ENCODE results near the gene PPP1R13B.
"Not testable (repeated sequence)": the region's sequence is repeated elsewhere in the genome, so short reads cannot be mapped to it uniquely, and the experiment has no call there.

PPP1R13B gene, protein sequence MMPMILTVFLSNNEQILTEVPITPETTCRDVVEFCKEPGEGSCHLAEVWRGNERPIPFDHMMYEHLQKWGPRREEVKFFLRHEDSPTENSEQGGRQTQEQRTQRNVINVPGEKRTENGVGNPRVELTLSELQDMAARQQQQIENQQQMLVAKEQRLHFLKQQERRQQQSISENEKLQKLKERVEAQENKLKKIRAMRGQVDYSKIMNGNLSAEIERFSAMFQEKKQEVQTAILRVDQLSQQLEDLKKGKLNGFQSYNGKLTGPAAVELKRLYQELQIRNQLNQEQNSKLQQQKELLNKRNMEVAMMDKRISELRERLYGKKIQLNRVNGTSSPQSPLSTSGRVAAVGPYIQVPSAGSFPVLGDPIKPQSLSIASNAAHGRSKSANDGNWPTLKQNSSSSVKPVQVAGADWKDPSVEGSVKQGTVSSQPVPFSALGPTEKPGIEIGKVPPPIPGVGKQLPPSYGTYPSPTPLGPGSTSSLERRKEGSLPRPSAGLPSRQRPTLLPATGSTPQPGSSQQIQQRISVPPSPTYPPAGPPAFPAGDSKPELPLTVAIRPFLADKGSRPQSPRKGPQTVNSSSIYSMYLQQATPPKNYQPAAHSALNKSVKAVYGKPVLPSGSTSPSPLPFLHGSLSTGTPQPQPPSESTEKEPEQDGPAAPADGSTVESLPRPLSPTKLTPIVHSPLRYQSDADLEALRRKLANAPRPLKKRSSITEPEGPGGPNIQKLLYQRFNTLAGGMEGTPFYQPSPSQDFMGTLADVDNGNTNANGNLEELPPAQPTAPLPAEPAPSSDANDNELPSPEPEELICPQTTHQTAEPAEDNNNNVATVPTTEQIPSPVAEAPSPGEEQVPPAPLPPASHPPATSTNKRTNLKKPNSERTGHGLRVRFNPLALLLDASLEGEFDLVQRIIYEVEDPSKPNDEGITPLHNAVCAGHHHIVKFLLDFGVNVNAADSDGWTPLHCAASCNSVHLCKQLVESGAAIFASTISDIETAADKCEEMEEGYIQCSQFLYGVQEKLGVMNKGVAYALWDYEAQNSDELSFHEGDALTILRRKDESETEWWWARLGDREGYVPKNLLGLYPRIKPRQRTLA

DNA sequence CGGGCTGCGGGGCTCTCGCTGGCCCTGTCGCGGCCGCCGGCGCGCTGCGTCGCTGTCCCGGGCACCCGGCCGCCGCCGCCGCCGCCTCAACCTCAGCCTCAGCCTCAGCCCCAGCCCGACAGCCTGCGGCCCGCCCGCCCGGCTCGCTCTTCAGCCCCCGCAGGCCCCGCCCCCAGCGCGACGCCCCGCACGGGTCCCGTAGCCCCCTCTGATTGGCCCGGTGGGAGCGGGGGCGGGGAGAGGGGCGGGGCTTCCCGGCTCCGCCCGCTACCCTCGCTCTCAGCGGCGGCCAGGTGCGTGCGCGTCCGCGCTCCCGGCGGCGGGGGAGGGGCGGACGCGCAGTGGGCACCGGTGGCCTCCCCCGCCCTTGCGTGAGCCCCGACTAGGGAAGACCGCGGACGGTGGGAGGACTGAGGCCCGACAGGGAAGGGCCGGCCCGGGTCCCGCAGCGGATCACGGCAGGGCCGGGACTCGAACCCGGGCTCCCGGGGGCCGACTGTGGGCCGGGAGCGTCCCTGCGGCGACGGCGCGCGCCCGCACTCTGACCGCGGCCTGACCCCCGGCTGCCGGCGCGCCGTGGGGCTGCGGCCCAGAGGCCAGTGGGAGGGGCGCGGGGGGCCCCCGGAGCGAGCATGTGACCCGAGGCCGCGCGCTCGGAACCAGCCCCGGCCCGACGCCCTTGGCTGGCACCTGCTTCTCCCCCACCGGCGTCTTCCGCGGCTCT, at the start of gene PPP1R13B:
Gene PPP1R13B, minus strand, starts transcription at position 125 of the 724 bp plus-strand sequence. CDS start 268 bp downstream, outside the sequence.
- DNase-seq (ENCODE audit: low read depth in 2 of 2), result peak; percentile 93 to 94

DNA sequence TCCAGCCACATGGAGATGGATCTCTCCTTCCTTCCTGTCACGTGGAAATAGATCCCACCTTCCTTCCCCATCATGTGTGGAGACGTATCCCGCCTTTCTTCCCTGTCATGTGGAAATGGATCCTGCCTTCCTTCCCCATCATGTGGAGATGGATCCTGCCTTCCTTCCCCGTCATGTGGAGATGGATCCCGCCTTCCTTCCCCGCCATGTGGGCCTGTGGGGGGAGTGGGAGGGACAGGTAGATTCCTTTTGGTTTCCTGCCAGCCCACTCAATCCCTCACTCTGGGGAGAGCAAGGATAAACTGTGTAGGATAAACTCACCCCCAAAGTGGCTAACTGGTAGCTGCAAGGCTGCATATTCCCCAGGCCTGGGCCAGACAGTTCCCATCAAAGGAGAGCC, 49.2 kb upstream of the PPP1R13B start:
- DNase-seq (ENCODE audit: low read depth in 2 of 2), result no peak

DNA sequence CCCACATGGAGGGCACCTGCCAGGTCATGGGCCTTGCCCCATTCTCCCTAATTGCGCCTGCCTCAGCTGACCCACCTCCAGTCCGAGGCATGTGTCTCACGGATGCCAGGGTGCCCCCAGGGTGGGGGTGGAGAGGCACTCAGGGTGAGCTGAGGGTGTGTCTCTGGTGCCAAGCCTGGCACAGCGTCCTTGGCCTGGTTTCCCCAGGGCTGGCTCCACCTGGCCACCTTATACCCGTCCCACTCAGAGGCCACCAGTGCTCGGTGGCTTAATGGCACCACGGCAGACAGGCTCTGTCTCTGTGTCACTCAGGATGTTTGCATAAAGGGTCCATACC, 47.3 kb upstream of the PPP1R13B start:
- no peak for DNase-seq (ENCODE audit: low read depth in 2 of 2)

DNA sequence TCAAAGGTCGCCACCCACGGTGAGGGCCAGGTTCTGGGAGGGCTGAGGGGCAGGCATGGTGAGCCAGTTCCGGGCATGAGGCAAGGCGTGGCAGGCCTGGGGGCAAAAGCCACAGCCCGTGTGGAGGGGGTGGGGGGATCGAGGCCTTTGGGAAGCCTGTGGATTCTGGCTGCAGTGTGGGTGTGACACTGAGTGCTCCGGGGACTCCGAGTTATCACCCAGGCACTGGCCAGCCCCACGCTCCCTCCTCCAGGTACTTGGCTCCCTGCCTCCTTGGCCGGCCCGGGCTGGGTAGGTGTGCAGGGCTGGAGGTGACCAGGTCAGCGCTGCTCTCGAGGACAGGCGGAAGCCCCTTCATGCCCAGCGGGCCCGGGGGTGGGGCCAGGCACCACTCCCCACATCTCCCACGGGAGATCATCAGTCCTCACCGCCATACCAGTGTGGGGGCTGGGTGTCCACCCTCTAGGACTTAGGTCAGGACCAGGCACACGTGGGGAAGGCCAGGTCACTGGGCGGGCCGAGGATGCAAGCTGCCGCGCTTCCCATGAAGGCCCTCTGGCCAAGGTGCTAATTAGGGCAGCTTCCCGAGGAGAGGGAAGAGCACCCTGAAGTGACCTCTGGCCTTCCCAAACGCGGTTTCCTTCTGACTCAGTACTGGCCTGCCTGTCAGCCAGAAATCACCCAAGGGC, 46.8 kb upstream of the PPP1R13B start:
- DNase-seq (ENCODE audit: low read depth in 2 of 2), result no peak

DNA sequence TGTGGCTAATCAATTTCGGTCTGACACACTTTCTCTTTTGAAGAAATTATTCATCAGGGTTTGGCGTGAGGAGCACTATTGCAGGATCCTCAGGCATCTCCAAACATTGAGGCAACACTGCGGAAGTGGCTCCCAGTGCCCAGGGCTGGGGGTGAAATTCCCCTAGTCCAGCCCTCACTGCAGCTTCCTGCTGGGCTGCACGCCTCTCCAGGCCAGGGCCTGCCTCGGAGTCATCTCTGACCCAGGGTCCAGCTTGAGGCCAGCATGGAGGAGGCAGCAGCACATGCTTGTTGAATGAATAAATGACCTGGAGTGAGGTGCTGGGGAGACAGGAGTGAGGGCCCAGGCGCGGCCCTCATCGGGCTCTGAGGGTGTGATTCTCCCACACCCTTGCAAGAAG, 44.9 kb upstream of the PPP1R13B start:
- no peak for DNase-seq (ENCODE audit: low read depth in 2 of 2)

DNA sequence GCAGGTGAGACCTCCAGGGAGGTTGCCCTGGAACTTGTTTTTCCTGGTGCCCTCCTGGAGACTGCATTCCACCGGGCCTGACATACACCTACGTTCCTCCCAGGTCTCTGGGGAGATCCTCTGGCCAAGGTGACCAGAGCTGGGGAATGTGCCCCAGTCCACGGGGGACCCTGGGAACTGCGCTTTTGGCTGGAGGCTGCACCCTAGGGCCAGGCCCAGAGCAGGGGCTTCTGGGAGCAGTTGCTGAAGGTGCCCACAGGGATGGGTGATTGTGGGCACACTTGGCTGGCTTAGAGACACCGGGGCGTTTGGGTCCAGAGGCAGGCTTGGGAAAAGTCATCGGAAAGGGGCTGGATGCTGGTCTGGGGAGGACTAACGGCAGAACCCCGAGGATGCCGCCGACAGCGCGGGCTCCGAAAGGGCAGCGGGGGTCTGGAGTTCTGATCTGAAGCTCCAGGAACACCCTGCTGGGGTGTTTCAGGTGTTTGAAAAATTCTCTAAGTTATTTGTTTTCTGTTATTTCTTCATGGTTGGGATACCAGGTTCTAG, 44.4 kb upstream of the PPP1R13B start:
- no peak for DNase-seq (ENCODE audit: low read depth in 2 of 2)

DNA sequence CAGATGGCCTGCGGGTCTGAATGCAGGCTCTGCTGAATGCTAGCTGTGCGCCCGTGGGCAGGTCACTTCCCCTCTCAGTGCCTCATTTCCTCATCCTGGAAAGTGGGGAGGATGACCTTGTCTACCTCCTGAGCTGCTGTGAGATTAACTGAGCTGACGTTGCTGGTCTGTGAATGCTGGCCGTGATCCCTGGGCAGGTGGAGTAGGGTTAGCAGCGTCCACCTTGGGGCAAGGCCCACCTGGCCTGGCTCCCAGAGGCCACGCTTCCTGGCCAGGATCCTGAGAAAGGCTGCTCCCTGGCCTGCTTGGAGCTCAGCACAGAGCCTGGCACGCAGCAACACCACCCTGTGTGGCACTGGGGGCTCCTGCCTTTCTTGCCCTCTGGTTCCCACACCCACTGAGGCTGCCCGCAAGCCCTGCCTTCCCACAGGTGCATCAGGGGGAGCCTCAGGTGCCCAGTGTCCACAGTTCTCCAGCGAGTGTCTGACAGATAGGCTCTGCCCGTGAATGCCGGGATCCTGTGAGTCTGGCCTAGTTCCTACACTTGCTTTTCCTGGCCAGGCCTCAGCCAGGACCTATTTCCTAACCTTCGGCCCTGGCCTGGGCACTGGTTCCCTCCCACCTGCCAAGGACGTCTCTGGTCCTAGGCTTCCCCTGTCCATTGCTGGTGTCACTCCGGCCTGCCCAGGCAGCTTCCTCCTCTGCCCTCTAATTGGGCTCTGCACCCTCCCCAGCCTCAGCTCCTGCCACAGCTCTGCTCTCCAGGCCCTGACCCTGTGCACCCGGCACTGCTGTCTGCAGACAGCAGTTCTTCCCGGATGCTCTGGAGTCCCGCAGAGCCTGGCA, 43.7 kb upstream of the PPP1R13B start:
- DNase-seq (ENCODE audit: low read depth in 2 of 2), result no peak

DNA sequence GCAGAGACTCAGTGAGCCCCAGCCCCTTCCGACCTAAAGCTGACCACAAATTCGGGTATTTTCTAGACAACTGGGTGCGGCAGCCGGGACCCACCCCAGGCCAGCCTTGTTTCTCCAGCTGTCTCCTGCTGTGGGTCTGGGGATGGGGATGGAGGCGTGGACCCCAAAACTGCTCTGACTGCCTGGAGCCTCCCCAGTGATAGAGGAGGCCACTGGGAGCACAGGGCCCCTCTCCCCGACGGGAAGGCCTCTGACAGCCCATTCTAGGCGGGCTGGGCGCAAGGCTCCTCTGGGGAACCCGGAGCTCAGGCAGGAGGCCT, 42.6 kb upstream of the PPP1R13B start:
- no peak for DNase-seq (ENCODE audit: low read depth in 2 of 2)

DNA sequence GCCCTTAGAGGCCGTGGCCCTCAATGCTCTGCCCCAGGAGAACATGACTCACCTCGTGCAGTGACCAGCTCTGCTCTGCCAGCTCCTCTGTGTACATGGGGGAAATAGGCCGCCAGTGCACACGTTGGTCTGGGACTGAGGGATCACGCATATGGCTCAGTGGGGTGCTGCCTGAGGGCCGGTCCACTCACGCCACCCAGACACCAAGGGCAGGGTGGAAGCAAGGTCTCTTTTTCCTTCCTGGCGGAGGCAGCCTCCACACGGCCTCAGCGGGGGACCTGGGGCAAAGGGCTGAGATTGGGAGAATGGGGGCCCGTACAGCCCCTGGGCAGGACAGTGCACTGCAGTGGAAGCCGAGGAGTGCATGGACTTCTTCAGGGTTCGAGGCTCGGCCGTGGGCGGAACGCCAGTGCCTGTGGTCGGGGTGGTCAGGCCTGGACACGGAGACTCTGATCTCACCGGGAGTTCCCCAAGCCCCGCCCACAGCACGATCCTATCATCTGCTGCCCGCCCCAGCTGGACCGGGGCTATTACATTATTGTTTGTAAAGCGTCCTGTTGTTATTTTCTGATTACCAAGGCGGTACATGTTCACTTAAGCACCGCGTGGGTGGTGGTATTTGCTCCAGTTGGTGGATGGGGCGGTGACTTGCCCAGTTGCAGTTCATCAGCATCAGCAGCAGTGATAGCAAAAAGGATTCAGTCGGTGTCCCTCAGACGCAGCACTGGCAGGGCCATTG, 42.1 kb upstream of the PPP1R13B start:
- no peak for DNase-seq (ENCODE audit: low read depth in 2 of 2)

DNA sequence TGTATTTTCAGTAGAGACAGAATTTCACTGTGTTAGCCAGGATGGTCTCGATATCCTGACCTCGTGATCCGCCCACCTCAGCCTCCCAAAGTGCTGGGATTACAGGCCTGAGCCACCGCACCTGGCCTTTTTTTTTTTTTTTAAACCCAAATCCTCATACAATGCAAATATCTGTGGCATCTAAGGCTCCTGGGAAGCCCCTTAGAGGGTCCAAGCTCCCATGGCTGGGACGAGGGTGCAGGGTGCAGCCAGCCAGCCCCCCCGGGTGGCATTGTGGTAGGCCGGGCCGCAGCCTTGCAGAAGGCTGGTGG, 41.6 kb upstream of the PPP1R13B start:
- not testable (repeated sequence) for DNase-seq (ENCODE audit: low read depth in 2 of 2)

DNA sequence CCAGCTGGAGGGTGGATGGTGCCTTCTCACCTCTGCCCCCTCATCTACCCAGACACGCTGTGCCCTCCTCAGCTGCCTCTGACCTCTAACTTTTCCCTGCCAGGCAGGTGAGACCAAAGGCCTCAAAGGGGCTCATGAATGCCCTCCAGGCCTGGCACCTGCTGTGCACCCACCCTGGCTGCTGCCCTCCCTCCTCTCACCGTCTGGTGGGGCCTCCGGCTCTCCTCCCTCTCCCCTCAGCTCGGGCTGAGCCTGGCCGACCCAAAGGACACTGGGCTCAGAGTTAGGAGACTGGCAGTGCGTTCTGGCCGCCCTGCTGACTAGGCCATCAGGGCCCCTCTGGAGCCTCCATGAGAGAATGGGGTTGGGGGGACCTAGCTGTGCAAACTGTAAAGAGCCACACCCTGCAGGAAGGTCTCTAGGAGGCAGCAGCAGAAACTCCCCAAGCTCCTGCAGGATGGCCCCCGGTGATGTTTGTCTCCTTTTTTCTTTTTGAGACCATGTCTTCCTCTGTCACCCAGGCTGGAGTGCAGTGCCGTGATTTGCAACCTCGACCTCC, 40.3 kb upstream of the PPP1R13B start:
- DNase-seq (ENCODE audit: low read depth in 2 of 2), result no peak

DNA sequence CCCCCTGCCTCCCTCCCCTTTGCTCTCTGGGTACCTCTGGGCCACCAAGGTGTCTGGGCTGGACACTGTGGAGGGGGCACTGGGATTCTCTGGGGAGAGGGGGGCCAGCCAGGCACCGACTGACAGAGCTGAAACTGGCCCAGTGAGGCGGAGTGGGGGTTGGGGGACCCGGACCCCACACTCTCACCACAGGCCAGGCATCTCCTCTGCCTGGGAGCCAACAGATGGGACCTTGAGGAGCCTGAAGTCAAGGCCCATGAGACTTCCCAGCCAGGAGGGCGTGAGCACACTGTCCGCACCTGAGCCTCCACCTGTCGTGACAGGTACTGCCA, 39.8 kb upstream of the PPP1R13B start:
- DNase-seq (ENCODE audit: low read depth in 2 of 2), result no peak

DNA sequence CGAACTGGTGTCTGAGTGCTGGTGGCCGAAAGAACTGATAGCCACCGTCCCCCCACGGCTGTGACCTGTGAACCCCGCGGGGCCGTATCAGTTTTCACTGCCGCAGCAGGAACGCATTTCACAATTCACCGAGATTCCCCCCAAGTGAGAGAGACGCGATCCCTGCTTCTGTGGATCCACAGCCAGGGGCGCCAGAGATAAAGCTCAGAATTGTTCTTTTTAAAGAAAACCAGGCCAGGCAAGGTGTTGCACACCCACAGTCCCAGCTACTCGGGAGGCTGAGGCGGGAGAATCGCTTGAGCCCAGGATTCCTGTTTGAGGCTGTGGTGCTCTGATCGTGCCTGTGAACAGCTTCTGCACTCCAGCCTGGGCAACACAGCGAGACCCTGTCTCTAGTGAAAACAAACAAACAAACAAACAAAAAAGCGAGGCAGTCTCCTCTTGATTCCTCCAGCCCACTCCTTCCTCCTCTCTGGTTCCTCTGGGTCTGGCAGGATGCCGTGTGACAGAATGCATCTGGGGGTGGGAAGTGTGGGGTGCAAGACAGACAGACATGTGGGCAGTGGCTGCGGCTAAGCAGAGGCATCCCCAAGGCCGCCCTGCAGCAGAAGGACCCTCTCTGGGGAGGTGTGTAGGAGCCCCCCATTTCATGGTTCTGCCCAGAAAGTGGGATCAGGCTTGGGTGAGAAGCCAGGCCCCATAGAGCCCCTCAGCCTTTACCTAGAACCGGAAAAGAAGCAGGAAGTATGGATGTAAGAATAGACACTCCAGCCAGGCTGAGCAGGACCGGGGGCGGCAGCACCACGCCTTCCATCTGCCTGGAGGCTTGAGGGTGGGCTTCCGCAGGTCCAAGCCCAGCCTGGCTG, 39.2 kb upstream of the PPP1R13B start:
- no peak for DNase-seq (ENCODE audit: low read depth in 2 of 2)

DNA sequence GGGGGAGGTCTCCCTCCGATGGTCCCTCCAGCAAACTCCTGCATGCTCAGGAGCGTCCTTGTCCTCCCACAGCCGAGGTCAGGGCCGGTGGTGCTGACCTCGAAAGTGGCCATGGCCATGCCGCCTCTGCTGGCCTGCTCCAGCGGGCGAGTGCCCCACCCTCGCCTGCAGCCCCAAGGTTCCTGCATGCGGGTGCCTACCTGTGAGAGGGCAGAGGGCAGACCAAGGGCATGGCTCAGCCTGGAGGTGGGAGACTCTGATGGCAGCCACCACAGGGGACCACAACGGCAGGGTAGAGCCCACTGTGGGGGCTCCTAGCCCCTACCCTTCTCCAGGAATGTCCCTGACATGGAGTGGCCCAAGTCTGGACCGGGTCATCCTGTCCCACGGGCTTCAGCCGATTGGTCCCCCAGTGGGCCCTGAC, 38.1 kb upstream of the PPP1R13B start:
- no peak for DNase-seq (ENCODE audit: low read depth in 2 of 2)

DNA sequence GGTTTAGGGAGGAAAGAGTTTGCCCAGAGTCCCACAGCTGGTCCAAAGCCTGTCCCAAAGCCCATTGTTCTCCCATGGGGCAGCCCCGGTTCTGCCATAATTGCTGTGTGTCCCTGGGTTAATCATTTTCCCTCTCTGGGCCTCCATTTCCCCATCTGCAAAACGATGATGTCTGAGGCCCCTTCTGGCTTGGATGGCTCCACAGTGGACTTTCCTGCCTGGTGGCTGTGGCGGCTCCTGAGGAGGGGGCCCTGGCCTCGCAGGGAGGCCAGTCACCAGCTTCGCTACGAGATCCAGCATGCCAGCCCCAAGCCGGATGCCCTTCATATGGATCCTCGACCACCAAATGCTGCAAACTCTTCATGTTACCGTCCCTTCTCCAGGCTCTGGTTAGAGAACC, 37.5 kb upstream of the PPP1R13B start:
- DNase-seq (ENCODE audit: low read depth in 2 of 2), result no peak

DNA sequence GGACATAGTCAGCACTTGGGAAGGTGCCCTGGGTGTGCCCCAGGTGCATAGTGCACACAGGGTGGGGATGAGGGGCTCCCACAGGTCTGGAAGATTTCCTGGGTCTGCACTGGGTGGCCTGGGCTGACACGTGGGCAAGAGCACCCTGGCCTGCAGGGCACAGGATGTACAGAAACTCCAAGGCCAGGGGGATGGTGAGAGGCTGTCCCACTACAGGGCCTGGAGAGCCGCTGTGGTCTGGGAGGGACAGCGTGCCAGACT, 35.8 kb upstream of the PPP1R13B start:
- no peak for DNase-seq (ENCODE audit: low read depth in 2 of 2)

DNA sequence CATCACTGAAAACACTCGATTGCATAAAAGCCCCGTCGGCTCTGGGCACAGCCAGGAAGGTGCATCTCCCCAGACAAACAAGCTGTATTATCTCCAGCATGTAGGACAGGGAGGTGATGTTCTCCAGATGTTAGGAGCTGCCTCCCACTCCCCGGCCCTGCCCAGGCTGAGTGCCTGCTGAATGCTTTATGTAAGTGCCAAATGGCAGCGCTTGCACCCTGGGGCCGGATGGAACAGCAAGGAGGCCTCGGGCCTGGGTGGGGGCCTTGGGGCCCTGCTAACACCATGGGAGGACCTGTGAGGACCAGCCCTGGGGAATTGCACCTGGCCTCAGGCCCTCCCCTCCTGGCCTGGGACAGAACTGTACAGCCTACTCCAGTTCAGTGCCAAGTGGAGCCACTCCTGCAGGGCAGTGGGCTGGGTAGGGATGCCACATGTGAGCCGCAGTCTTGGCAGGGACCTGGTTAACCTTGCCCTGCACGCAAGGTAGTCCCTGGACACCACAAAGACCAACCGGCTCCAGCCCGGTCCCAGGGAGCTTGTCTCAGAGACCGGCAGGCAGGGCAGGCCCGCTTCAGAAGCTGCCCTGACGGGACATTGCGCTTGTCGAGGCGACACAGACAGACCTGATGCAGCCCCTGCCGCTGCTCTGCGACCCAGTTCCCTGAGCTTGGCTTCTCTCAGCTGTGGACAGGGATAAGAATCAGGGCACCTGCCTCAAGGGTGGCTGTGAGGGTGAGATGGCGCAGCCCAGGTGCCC, 35.3 kb upstream of the PPP1R13B start:
- no peak for DNase-seq (ENCODE audit: low read depth in 2 of 2)

All from activated CD4-positive, alpha-beta T cell treated with anti-CD3 and anti-CD28 coated beads for 24 hours (primary cell).